ENCODE measurements around the gene LOXHD1. TPM values are rescaled to one million over a fixed set of nuclear protein-coding genes. Genes with fewer than 3 reads are reported as not detected.

LOXHD1 gene
- total and polyA plus RNA-seq, 2 experiments from 2014 or later = 0.21 TPM; not detected in 1

DNA sequence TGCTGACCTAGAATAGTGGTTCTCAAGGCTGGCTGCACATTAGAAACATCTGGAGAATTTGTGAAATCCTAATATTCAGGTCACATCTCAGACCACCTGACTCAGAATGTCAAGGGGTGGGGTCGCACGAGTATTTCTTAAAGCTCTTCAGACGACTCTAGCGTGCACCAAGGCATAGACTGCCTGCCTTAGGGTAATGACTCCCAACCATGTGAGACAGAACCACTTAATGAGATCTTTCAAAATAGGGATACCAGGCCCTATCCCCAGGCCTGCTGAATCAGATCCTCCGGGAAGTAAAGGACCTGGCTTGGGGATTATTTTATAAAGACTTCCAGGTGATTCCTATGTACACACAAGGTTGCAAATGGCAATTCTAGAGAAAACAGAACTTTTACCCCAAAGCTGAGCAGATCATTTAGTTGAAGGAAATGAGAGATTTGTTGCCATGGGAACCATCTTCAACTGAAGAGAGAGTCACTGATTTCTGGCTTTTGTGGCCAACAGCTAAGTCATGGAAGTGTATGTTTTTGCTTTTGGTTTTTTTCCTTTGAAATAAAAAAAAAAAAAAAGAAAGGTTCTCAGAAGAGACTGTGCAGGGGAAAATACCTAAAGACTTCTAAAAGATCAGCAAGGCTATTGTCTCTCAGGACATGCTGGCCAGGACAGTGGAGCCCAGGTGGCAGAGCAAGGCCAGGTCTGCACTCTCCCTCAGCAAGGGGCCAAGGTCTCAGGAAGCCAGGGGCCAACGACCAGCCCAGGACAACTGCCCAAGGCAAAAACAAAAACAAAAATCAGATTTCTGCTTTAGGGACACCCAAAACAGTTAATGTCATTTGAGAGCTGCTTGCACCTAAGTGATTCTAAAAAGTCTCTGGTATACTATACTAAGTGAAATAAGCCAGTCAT lies 15.3 kb upstream of the LOXHD1 start:
- DNase-seq (ENCODE audit: low read depth in 1 of 2, low spot score in 1 of 2) = no peak
- Histone ChIP-seq H3K9me3 (ENCODE audit: low read depth) (no peaks in the 10 kb centered on the region), H3K4me3 (no peak overlapping the region), H3K27ac (no peak overlapping the region), H3K4me1 (ENCODE audit: low read depth) (no peaks in the 10 kb centered on the region), H3K36me3 (no peaks in the 10 kb centered on the region), H3K27me3 (no peaks in the 10 kb centered on the region)
- no peak for TF ChIP-seq CTCF (IDR thresholded peaks at IDR 0.05; ENCODE audit: low read depth, low read length)

DNA sequence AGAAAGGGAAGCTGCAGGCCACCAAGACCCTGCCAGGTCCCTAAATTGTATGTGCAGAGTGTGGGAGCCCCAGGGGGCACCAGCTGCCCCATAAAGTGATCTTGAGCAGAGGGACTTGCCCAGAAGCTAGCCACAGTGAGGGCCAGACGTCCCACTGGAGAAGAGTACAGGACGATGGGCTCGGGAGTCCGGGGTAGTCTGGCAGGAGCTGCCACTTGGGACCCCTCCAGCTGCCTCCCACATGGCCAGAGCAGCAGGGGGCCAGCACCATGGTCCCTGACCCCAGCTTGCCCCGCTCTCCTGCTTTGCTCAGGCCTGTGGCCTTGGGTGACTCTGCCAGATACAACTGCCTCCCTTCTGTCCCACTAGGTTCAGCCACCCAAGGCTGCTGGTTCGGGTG lies 11.7 kb upstream of the LOXHD1 start:
- DNase-seq (ENCODE audit: low read depth in 1 of 2, low spot score in 1 of 2) = no peak
- Histone ChIP-seq H3K9me3 (ENCODE audit: low read depth) (no peaks in the 10 kb centered on the region), H3K4me1 (ENCODE audit: low read depth) (no peaks in the 10 kb centered on the region), H3K36me3 (no peaks in the 10 kb centered on the region), H3K4me3 (no peak overlapping the region), H3K27me3 (no peaks in the 10 kb centered on the region), H3K27ac (no peak overlapping the region)
- TF ChIP-seq CTCF (IDR thresholded peaks at IDR 0.05; ENCODE audit: low read depth, low read length) = no peak

GRCh38 chr18:46668135-46668534 lies 11.1 kb upstream of the LOXHD1 start:
- H3K4me3 ChIP-seq = no peak overlapping the region
- no peaks in the 10 kb centered on the region for H3K9me3 ChIP-seq (ENCODE audit: low read depth)
- H3K27ac ChIP-seq = no peak overlapping the region
- H3K4me1 ChIP-seq (ENCODE audit: low read depth) = no peaks in the 10 kb centered on the region
- H3K36me3 ChIP-seq = no peaks in the 10 kb centered on the region
- no peaks in the 10 kb centered on the region for H3K27me3 ChIP-seq
- no peak for DNase-seq (ENCODE audit: low read depth in 1 of 2, low spot score in 1 of 2)
- TF ChIP-seq CTCF (IDR thresholded peaks at IDR 0.05; ENCODE audit: low read depth, low read length) = no peak

DNA sequence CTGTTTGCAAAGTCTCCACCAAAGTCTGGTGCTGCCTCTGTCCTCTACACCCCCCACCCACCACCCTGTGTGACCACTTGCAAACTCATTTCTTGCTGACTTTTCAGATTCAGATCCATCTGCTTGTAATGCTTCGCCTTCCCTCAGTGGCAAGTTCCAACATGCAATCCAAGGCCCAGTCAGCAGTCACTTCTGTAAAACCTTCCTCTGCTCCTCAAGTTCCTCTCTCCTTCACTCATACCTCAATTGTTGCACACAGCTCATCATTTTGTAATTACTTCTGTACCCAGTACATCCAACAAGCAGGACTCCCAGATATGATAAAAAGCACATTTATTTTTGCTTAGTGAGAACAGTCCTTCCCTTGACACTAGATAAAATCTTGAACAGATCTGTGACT lies 6.5 kb upstream of the LOXHD1 start:
- Histone ChIP-seq H3K27me3 (no peaks in the 10 kb centered on the region), H3K27ac (no peak overlapping the region), H3K4me1 (ENCODE audit: low read depth) (no peaks in the 10 kb centered on the region), H3K4me3 (no peak overlapping the region), H3K36me3 (no peaks in the 10 kb centered on the region), H3K9me3 (ENCODE audit: low read depth) (no peaks in the 10 kb centered on the region)
- no peak for TF ChIP-seq CTCF (IDR thresholded peaks at IDR 0.05; ENCODE audit: low read depth, low read length)
- DNase-seq (ENCODE audit: low read depth in 1 of 2, low spot score in 1 of 2) = no peak

DNA sequence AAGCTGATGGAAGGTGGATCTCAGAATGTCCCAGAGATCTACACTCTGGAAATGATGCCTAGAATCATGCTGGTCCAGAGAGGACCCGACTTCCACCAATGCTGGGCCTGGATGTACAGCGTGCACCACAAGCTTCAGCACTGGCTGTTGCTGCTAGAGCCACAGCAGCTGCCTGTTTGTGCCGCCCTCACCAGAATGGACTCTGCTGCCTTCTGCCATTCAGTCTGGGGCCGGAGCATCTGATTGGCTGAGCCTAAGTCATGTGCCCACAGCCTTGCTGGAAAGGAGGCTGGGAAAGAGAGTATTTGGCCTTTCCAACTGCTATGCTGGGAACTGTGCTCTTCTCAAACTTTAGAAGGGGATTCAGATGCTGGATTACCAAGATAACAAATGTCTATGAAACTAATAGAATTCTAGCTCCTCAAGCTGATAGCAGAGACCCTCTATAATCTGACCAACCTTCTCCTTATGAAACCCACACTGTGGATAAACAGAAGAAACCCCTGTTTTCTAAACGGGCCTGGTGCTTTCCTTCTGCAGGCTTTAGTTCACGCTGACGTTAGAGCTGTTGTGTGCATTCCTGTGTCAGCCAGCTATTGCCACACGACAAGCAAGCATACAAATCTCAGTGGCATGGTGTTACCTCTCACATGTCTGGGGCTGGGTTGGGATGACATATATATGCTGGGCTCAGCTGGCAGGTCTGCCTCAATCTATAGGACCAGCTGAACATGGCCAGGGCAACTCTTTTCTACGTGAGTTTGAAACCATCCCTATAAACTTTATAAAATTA lies 4.1 kb upstream of the LOXHD1 start:
- H3K36me3 ChIP-seq = no peaks in the 10 kb centered on the region
- no peak for TF ChIP-seq CTCF (IDR thresholded peaks at IDR 0.05; ENCODE audit: low read depth, low read length)
- H3K27ac ChIP-seq = no peak overlapping the region
- no peaks in the 10 kb centered on the region for H3K4me1 ChIP-seq (ENCODE audit: low read depth)
- no peaks in the 10 kb centered on the region for H3K27me3 ChIP-seq
- no peaks in the 10 kb centered on the region for H3K9me3 ChIP-seq (ENCODE audit: low read depth)
- peak; percentile 40 to 54 for DNase-seq (ENCODE audit: low read depth in 1 of 2, low spot score in 1 of 2)
- no peak overlapping the region for H3K4me3 ChIP-seq
